ENCODE measurements around the gene TNFRSF6B.

TNFRSF6B gene

DNA sequence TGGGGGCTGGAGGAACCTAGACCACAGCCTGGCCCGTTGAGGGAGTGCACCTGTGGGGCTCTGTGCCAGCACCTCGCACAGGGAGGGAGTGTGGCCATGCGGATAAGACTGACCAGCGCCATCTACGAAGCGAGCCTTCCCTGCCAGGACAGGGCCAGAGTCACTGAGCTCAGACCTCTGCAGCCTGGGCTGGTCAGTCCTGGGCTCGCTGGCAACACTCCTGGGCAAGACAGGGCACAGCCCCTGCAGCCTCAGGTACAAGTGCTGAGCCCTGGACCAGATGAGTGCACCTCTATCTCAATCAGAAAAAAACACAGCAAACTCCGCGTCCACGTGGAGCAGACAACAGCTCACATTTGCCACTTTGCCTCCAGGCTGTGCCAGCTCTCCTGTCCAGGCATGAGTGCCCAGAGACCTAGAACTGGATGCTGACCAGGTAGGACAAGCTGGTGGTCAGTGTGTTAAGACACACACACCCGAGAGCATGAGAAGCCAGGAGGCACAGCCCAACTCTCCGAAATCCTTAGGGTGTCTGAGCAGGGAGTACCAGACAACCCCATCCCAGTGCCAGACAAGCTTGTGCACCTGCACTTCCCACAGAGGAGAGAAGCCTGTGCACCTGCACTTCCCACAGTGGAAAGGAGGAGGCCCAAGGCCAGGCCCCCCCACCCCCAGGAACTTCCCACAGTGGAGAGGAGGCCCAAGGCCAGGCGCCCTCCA is 6.5 kb downstream of the TNFRSF6B start:
- Histone ChIP-seq H3K4me3 (ENCODE audit: severe bottlenecking) (no peak overlapping the region), H3K27ac (ENCODE audit: poor library complexity, severe bottlenecking) (peak overlapping the region; percentile 96), H3K9me3 (ENCODE audit: severe bottlenecking) (no peaks in the 10 kb centered on the region), H3K27me3 (ENCODE audit: insufficient read depth, poor library complexity, severe bottlenecking) (no peaks in the 10 kb centered on the region), H3K4me1 (ENCODE audit: insufficient read depth, poor library complexity, severe bottlenecking) (peaks cover 28% of the 10 kb centered on the region), H3K36me3 (ENCODE audit: low read depth) (peaks cover 49% of the 10 kb centered on the region)
- TF ChIP-seq, protein P1, sequence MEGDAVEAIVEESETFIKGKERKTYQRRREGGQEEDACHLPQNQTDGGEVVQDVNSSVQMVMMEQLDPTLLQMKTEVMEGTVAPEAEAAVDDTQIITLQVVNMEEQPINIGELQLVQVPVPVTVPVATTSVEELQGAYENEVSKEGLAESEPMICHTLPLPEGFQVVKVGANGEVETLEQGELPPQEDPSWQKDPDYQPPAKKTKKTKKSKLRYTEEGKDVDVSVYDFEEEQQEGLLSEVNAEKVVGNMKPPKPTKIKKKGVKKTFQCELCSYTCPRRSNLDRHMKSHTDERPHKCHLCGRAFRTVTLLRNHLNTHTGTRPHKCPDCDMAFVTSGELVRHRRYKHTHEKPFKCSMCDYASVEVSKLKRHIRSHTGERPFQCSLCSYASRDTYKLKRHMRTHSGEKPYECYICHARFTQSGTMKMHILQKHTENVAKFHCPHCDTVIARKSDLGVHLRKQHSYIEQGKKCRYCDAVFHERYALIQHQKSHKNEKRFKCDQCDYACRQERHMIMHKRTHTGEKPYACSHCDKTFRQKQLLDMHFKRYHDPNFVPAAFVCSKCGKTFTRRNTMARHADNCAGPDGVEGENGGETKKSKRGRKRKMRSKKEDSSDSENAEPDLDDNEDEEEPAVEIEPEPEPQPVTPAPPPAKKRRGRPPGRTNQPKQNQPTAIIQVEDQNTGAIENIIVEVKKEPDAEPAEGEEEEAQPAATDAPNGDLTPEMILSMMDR (IDR thresholded peaks at IDR 0.05; ENCODE audit: poor library complexity, severe bottlenecking) = no peak
- no peak for ATAC-seq (ENCODE audit: low read depth)
- peak; percentile 89 for DNase-seq (ENCODE audit: low spot score)

DNA sequence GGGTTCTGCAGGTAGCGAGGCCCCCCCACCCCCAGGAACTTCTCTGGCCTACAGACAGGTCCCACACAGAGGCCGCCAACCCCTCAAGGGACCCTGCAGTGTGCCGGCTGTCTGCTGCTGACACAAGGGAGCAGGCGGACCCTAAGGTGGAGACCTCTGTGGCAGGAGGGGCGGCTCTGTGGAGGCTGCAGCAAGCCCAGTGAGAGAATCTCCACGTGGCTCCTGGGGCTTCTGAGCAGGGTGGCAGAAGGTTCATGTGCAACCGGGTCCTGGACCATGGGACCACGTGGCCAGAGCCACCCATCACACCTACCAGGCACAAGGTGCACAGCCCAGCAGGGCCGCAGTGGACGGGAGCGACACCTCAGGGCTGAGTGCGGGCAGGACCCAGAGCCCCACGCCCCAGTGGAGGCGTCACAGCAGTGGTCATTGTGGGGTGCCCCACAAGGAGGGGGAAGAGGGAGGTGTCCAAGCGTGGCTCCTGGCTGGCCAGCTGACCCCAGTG is 7.1 kb downstream of the TNFRSF6B start:
- no peak overlapping the region for H3K27ac ChIP-seq (ENCODE audit: poor library complexity, severe bottlenecking)
- H3K4me3 ChIP-seq (ENCODE audit: severe bottlenecking) = no peak overlapping the region
- TF ChIP-seq, protein P1 (IDR thresholded peaks at IDR 0.05; ENCODE audit: poor library complexity, severe bottlenecking) = no peak
- ATAC-seq (ENCODE audit: low read depth) (no peak), DNase-seq (ENCODE audit: low spot score) (peak; percentile 85)
- peaks cover 22% of the 10 kb centered on the region for H3K4me1 ChIP-seq (ENCODE audit: insufficient read depth, poor library complexity, severe bottlenecking)
- H3K9me3 ChIP-seq (ENCODE audit: severe bottlenecking) = no peaks in the 10 kb centered on the region
- H3K27me3 ChIP-seq (ENCODE audit: insufficient read depth, poor library complexity, severe bottlenecking) = no peaks in the 10 kb centered on the region
- peaks cover 43% of the 10 kb centered on the region for H3K36me3 ChIP-seq (ENCODE audit: low read depth)

DNA sequence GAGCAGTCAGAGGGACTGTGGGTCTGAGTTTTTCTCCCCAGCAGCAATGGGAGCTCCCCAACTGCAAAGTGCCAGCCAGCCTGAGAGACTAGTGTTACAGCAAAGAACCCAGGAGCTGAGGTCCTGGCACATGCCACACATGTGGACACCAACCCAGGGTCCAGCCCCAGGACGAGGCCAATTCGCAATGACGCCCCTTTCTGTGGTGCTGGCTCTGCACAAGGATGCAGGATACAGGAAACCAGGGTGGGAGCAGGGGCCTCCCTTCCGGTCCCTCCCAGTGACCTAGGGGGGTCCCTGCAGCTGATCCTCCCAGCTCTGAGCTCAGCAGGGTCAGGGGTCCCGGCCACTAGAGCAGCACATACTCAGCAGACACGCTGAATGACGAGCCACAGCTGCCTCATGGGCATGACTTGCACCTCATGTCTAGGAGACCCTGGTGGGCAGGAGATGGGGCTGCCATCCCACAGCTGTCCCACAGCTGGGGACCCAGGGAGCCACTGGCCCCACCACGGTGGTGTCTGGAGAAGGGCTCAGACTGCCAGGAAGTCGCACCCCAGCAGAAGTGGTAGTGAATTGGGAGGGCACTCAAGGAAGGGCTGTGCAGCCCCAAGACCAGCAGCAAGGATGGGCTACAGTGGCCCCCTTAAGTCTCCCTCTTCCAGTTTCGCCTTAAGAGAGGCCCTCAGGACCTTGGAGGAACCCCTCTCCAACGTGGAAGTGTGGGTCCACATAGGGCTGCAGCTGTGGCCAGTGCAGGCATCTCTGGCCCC is 7.7 kb downstream of the TNFRSF6B start:
- Histone ChIP-seq H3K4me1 (ENCODE audit: insufficient read depth, poor library complexity, severe bottlenecking) (peaks cover 19% of the 10 kb centered on the region), H3K27me3 (ENCODE audit: insufficient read depth, poor library complexity, severe bottlenecking) (no peaks in the 10 kb centered on the region), H3K9me3 (ENCODE audit: severe bottlenecking) (no peaks in the 10 kb centered on the region), H3K36me3 (ENCODE audit: low read depth) (peaks cover 46% of the 10 kb centered on the region), H3K27ac (ENCODE audit: poor library complexity, severe bottlenecking) (no peak overlapping the region), H3K4me3 (ENCODE audit: severe bottlenecking) (no peak overlapping the region)
- TF ChIP-seq, protein P1 (IDR thresholded peaks at IDR 0.05; ENCODE audit: poor library complexity, severe bottlenecking) = no peak
- ATAC-seq (ENCODE audit: low read depth) = no peak
- peak; percentile 86 for DNase-seq (ENCODE audit: low spot score)

DNA sequence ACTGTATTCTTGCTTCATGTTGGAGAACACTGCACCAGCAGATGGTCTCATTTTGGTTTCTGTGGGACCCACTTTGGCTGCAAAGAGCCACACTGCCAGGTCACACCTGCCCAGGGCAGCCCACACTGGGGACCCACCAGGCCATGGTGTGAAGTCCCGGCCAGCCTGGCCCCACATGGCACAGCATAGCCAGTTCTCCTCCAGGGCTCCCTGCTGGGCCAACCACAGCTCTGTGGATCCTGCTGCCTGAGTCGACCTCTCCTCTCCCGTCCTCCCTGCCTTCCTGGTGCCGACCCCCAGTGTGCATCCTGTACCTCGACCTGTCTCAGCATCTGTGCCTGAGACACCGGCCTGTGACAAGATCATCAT is 8.3 kb downstream of the TNFRSF6B start:
- TF ChIP-seq, protein P1 (IDR thresholded peaks at IDR 0.05; ENCODE audit: poor library complexity, severe bottlenecking) = no peak
- Histone ChIP-seq H3K27me3 (ENCODE audit: insufficient read depth, poor library complexity, severe bottlenecking) (no peaks in the 10 kb centered on the region), H3K9me3 (ENCODE audit: severe bottlenecking) (no peaks in the 10 kb centered on the region), H3K27ac (ENCODE audit: poor library complexity, severe bottlenecking) (no peak overlapping the region), H3K4me3 (ENCODE audit: severe bottlenecking) (no peak overlapping the region), H3K36me3 (ENCODE audit: low read depth) (peaks cover 47% of the 10 kb centered on the region), H3K4me1 (ENCODE audit: insufficient read depth, poor library complexity, severe bottlenecking) (peaks cover 14% of the 10 kb centered on the region)
- peak; percentile 86 for DNase-seq (ENCODE audit: low spot score)
- ATAC-seq (ENCODE audit: low read depth) = no peak
